Measurements from ENCODE around the gene NBEA.

Gene NBEA

GRCh38 chr13:35695448-35695770, 753.3 kb downstream of the NBEA start:
- H3K36me3 ChIP-seq (ENCODE audit: control insufficient read depth, insufficient read depth, low read length): no peaks in the 10 kb centered on the region
- no peaks in the 10 kb centered on the region for H3K9me3 ChIP-seq (ENCODE audit: control insufficient read depth, insufficient read depth, low read length)
- no peak overlapping the region for H3K27ac ChIP-seq (ENCODE audit: low read length)
- H3K4me1 ChIP-seq (ENCODE audit: control insufficient read depth, insufficient read depth, low read length): peaks cover 4% of the 10 kb centered on the region; the same call in 1 of the 2 replicates
- no peak for DNase-seq (ENCODE audit: low read depth, low spot score)
- no peak overlapping the region for H3K4me3 ChIP-seq (ENCODE audit: low read length)
- no CpG with 5 or more reads among the region's 15 CpGs for WGBS (ENCODE audit: insufficient coverage, insufficient read length)
- no peaks in the 10 kb centered on the region for H3K27me3 ChIP-seq (ENCODE audit: control insufficient read depth, insufficient read depth, low read length)

DNA sequence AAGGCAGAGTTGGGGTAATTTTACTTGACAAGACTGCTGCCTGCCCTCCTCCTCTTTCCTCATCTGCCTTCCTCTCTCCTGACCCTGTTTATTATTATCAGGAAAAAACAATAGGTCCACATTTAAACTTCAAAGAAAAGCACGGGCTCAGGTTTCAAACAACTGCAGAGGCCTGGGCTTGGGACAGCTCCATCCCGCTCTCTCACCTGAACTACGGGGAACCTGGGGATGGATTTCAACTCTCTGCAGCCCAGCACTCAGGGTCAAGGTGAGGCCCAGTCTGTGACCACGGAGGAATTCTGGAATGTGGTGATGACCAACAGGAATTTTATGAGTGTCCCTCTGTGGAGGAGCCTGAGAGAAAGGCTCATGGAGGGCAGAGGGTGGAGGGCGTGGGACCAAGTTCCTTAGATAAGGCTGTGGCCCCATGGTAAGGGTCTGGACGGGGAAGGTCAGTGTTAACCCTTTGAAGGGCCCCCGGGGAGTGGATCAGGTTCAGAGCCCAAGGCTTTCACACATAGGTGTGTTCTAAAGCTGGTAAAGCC, 755.2 kb downstream of the NBEA start:
- Histone ChIP-seq H3K9me3 (ENCODE audit: control insufficient read depth, insufficient read depth, low read length) (no peaks in the 10 kb centered on the region), H3K4me1 (ENCODE audit: control insufficient read depth, insufficient read depth, low read length) (peaks cover 4% of the 10 kb centered on the region; the same call in 1 of the 2 replicates), H3K27me3 (ENCODE audit: control insufficient read depth, insufficient read depth, low read length) (no peaks in the 10 kb centered on the region), H3K36me3 (ENCODE audit: control insufficient read depth, insufficient read depth, low read length) (no peaks in the 10 kb centered on the region), H3K4me3 (ENCODE audit: low read length) (no peak overlapping the region), H3K27ac (ENCODE audit: low read length) (no peak overlapping the region)
- no CpG with 5 or more reads among the region's 7 CpGs for WGBS (ENCODE audit: insufficient coverage, insufficient read length)
- no peak for DNase-seq (ENCODE audit: low read depth, low spot score)

DNA sequence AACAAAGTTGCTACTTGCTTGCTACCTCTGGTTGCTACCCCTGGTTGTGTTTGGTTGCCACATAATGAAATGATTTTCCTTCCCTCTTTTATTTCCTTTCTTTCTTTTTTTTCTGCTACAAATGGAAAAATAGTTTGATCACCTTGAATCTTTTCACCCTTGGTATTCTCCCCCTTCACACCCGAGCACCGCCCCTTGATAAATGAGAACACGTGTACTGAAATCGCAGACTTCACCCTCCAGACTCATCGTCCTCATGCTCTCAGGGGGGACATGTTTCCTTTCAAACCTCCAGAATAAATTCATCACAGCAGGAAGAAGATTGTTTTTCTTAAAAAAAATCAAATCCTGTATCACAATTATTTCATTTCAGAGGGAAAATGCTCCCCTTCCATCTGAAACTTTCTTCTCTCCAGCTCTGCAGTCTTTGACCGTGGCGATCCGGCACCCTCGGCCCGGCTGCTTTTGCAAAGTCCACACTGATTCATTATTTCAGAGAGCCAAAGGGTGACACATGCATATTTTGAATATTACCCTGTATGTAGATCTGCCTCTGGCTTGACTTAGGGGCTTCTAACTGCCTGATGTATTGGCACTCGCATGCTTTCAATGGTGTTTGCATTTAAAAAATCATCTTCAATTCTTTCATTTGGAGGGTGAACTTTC, 757.0 kb downstream of the NBEA start:
- no peaks in the 10 kb centered on the region for H3K9me3 ChIP-seq (ENCODE audit: control insufficient read depth, insufficient read depth, low read length)
- H3K36me3 ChIP-seq (ENCODE audit: control insufficient read depth, insufficient read depth, low read length): no peaks in the 10 kb centered on the region
- no CpG with 5 or more reads among the region's 11 CpGs for WGBS (ENCODE audit: insufficient coverage, insufficient read length)
- H3K4me3 ChIP-seq (ENCODE audit: low read length): no peak overlapping the region
- H3K27ac ChIP-seq (ENCODE audit: low read length): no peak overlapping the region
- no peak for DNase-seq (ENCODE audit: low read depth, low spot score)
- H3K27me3 ChIP-seq (ENCODE audit: control insufficient read depth, insufficient read depth, low read length): no peaks in the 10 kb centered on the region
- peaks cover 4% of the 10 kb centered on the region; the same call in 1 of the 2 replicates for H3K4me1 ChIP-seq (ENCODE audit: control insufficient read depth, insufficient read depth, low read length)

DNA sequence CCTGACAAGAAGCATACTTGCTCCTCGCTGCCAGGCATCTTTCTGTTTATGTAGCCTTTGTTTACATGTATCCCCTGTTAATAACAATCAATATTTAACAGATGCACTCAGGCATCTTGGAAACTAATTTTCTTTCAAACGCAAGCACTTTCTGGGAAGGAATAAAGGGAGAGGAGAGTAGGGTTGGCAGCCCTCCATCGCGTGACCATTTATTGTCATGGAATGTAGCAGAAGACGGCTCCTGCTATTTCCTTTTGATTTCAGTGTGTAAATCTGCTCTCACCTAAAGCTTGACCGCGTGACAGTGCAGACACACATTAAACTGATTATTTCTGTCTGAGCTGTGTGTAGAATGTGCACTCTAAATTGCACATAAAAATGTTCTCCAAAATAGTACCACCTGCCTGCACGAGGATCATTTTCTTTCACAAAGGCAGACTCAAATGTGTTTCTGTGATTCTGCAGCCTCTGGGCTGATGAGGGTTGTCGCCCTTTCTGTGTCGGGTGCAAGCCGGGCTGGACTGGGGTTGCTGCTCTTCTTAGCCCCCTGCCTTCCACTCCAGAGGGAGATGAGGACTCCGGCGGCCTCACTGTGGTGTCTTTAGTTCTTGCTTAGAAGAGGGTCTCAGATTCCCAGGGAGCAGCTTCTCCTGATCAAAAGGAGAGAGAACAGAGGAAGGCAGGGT, 757.9 kb downstream of the NBEA start:
- no peak overlapping the region for H3K4me3 ChIP-seq (ENCODE audit: low read length)
- no peaks in the 10 kb centered on the region for H3K36me3 ChIP-seq (ENCODE audit: control insufficient read depth, insufficient read depth, low read length)
- DNase-seq (ENCODE audit: low read depth, low spot score): no peak
- H3K4me1 ChIP-seq (ENCODE audit: control insufficient read depth, insufficient read depth, low read length): peaks cover 4% of the 10 kb centered on the region; the same call in 1 of the 2 replicates
- H3K27ac ChIP-seq (ENCODE audit: low read length): no peak overlapping the region
- no CpG with 5 or more reads among the region's 13 CpGs for WGBS (ENCODE audit: insufficient coverage, insufficient read length)
- no peaks in the 10 kb centered on the region for H3K27me3 ChIP-seq (ENCODE audit: control insufficient read depth, insufficient read depth, low read length)
- no peaks in the 10 kb centered on the region for H3K9me3 ChIP-seq (ENCODE audit: control insufficient read depth, insufficient read depth, low read length)

DNA sequence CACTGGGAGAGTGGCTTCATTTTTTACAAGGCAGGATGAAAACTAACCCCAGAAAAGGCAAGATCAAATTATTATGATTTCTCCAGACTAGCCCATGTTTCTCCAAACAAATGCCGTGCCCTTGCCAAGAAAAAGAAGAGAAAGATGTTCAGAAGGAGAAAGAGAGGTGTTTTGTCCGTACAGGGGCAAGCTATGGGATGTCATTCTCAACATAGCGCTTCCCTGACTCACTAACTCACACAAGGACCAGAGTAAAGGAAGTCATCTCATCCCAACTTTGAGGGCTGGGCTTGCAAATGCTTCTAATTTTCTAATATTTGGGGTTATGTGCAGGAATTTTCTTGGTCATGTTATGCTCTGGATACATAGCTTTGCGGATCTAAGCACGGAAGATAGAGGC, 758.6 kb downstream of the NBEA start:
- WGBS (ENCODE audit: insufficient coverage, insufficient read length): no CpG with 5 or more reads among the region's 5 CpGs
- H3K9me3 ChIP-seq (ENCODE audit: control insufficient read depth, insufficient read depth, low read length): no peaks in the 10 kb centered on the region
- H3K4me1 ChIP-seq (ENCODE audit: control insufficient read depth, insufficient read depth, low read length): peaks cover 4% of the 10 kb centered on the region; the same call in 1 of the 2 replicates
- H3K27me3 ChIP-seq (ENCODE audit: control insufficient read depth, insufficient read depth, low read length): no peaks in the 10 kb centered on the region
- no peak for DNase-seq (ENCODE audit: low read depth, low spot score)
- H3K4me3 ChIP-seq (ENCODE audit: low read length): no peak overlapping the region
- H3K36me3 ChIP-seq (ENCODE audit: control insufficient read depth, insufficient read depth, low read length): no peaks in the 10 kb centered on the region
- no peak overlapping the region for H3K27ac ChIP-seq (ENCODE audit: low read length)

- no CpG with 5 or more reads among the region's 2 CpGs for WGBS (ENCODE audit: insufficient coverage, insufficient read length)
These were observed 760.2 kb downstream of the NBEA start for GRCh38 chr13:35702316-35702715.

GRCh38 chr13:35703061-35703460, 761.0 kb downstream of the NBEA start:
- no peaks in the 10 kb centered on the region for H3K36me3 ChIP-seq (ENCODE audit: control insufficient read depth, insufficient read depth, low read length)
- no peaks in the 10 kb centered on the region for H3K27me3 ChIP-seq (ENCODE audit: control insufficient read depth, insufficient read depth, low read length)
- no peaks in the 10 kb centered on the region for H3K4me1 ChIP-seq (ENCODE audit: control insufficient read depth, insufficient read depth, low read length)
- H3K27ac ChIP-seq (ENCODE audit: low read length): no peak overlapping the region
- H3K9me3 ChIP-seq (ENCODE audit: control insufficient read depth, insufficient read depth, low read length): no peaks in the 10 kb centered on the region
- no peak overlapping the region for H3K4me3 ChIP-seq (ENCODE audit: low read length)
- WGBS (ENCODE audit: insufficient coverage, insufficient read length): no CpG with 5 or more reads among the region's 3 CpGs
- no peak for DNase-seq (ENCODE audit: low read depth, low spot score)

More at GRCh38 chr13:35702316-35702715, 760.2 kb downstream of the NBEA start:
- H3K27ac ChIP-seq (ENCODE audit: low read length): no peak overlapping the region
- H3K4me3 ChIP-seq (ENCODE audit: low read length): no peak overlapping the region
- no peaks in the 10 kb centered on the region for H3K9me3 ChIP-seq (ENCODE audit: control insufficient read depth, insufficient read depth, low read length)
- no peak for DNase-seq (ENCODE audit: low read depth, low spot score)
- 0 out of 2 replicates have a peak, but pooled peaks cover 1% of the 10 kb centered on the region for H3K4me1 ChIP-seq (ENCODE audit: control insufficient read depth, insufficient read depth, low read length)
- H3K27me3 ChIP-seq (ENCODE audit: control insufficient read depth, insufficient read depth, low read length): no peaks in the 10 kb centered on the region
- H3K36me3 ChIP-seq (ENCODE audit: control insufficient read depth, insufficient read depth, low read length): no peaks in the 10 kb centered on the region

GRCh38 chr13:35704331-35704730, 762.3 kb downstream of the NBEA start:
- Histone ChIP-seq H3K27ac (ENCODE audit: low read length) (no peak overlapping the region), H3K4me1 (ENCODE audit: control insufficient read depth, insufficient read depth, low read length) (no peaks in the 10 kb centered on the region), H3K9me3 (ENCODE audit: control insufficient read depth, insufficient read depth, low read length) (no peaks in the 10 kb centered on the region), H3K36me3 (ENCODE audit: control insufficient read depth, insufficient read depth, low read length) (no peaks in the 10 kb centered on the region), H3K27me3 (ENCODE audit: control insufficient read depth, insufficient read depth, low read length) (no peaks in the 10 kb centered on the region), H3K4me3 (ENCODE audit: low read length) (no peak overlapping the region)
- no peak for DNase-seq (ENCODE audit: low read depth, low spot score)
- WGBS (ENCODE audit: insufficient coverage, insufficient read length): no CpG with 5 or more reads among the region's 1 CpG

GRCh38 chr13:35706281-35706680, 764.2 kb downstream of the NBEA start:
- Histone ChIP-seq H3K4me1 (ENCODE audit: control insufficient read depth, insufficient read depth, low read length) (no peaks in the 10 kb centered on the region), H3K27me3 (ENCODE audit: control insufficient read depth, insufficient read depth, low read length) (no peaks in the 10 kb centered on the region), H3K27ac (ENCODE audit: low read length) (no peak overlapping the region), H3K36me3 (ENCODE audit: control insufficient read depth, insufficient read depth, low read length) (no peaks in the 10 kb centered on the region), H3K9me3 (ENCODE audit: control insufficient read depth, insufficient read depth, low read length) (no peaks in the 10 kb centered on the region), H3K4me3 (ENCODE audit: low read length) (no peak overlapping the region)
- no peak for DNase-seq (ENCODE audit: low read depth, low spot score)
- WGBS (ENCODE audit: insufficient coverage, insufficient read length): no CpG with 5 or more reads among the region's 7 CpGs

- no peak overlapping the region for H3K27ac ChIP-seq (ENCODE audit: low read length)
- H3K9me3 ChIP-seq (ENCODE audit: control insufficient read depth, insufficient read depth, low read length): no peaks in the 10 kb centered on the region
- H3K4me3 ChIP-seq (ENCODE audit: low read length): no peak overlapping the region
- no peaks in the 10 kb centered on the region for H3K36me3 ChIP-seq (ENCODE audit: control insufficient read depth, insufficient read depth, low read length)
- no peaks in the 10 kb centered on the region for H3K27me3 ChIP-seq (ENCODE audit: control insufficient read depth, insufficient read depth, low read length)
- no peaks in the 10 kb centered on the region for H3K4me1 ChIP-seq (ENCODE audit: control insufficient read depth, insufficient read depth, low read length)
- no CpG with 5 or more reads among the region's 8 CpGs for WGBS (ENCODE audit: insufficient coverage, insufficient read length)
- DNase-seq (ENCODE audit: low read depth, low spot score): no peak
These were observed 764.7 kb downstream of the NBEA start for GRCh38 chr13:35706721-35707120.
